GM19468 (cell line): ENCODE data around the gene GRID2IP.
"Not testable (repeated sequence)": the region's sequence is repeated elsewhere in the genome, so short reads cannot be mapped to it uniquely, and the experiment has no call there.

Experiments
- ATAC-seq: cut with Tn5 transposase; IDR thresholded peaks from one replicate; pipeline ENCODE4 v1.9.1; 2021; ENCODE audit warnings: mild to moderate bottlenecking, moderate library complexity, moderate number of reproducible peaks; ENCODE audit not compliant: unreplicated experiment; ENCODE audit errors: extremely low read depth

Gene GRID2IP

DNA sequence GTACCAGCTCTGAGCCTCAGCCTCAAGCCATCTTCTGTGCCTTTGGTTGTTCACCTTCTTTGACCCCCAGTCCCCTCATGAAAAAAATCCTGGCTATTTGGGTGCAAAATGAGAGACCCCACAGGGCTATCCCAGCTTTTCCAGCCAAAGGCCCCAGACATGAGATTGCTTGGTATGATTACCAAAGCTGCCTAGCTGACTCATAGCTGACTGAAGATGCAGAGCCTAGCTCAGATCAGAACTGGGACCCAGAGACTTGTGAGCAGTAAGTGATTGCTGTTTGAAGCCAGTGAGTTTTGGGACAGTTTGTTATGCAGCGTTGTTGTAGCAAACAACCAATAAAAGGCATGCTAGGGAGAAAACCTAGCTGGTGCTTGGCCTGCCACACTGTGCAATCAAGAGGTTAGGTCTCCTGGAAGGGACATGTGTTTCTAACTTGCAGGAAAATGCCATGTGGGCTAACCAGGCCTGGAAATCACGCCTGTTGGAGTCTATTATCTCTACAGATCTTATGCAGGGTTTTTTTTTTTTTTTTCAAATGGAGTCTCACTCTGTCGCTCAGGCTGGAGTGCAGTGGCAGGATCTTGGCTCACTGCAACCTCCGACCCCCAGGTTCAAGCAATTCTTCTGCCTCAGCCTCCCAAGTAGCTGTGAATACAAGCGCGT is 55.5 kb downstream of the GRID2IP start:
- no peak for ATAC-seq

DNA sequence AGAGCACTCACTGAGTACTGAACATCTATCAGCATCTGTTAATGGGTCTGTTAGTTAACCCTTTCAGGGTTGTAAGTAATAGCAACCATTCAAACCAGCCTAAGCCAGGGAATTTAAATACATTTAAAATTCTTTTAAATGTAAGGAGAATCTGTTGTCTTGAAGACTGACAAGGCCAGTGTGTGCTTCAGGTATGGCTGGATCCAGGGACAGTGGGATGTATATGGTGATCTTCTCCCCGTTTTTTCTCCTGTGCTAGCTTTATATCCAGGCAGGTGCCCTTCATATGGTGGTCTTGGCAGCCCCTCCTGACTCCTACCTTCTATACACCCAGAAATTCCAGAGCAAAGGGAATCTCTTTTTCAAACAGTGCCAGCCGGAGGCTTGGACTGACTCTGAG is 56.9 kb downstream of the GRID2IP start:
- no peak for ATAC-seq

DNA sequence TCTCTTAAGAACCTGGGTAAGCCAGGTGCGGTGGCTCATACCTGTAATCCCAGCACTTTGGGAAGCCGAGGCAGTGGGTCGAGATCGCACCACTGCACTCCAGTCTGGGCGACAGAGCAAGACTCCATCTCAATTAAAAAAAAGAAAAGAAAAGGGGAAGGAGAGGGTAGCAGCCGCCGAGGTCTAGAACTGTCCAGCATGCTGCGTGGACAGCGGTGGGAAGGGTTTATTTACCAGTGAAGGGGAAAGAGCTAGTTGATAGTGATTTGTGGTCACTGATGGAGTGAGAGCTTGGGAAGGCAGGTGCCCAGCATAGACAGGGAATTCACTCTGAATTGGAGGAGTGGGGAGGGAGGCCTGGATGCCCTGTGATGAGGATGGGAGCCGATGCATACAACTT is 60.1 kb downstream of the GRID2IP start:
- no peak for ATAC-seq

- ATAC-seq = no peak
Observed at GRCh38 chr7:6489612-6490011, 61.6 kb downstream of the GRID2IP start.

DNA sequence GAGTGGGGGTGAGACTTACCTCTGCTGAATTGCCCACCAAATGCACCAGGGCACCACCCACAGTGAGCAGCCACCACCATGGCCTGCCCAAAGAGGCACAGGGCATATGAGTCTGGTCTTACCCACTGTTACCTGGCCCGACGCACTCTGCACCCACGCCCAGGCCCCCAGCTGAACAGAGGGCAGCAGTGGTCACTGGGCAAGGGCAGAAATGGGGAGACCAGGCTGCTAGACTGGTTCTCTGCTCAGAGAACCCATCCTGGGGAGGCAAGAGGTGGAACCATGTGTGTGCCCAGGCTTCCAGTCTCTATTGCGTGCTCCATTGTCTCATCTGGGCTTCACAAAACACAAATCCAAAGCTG is 64.1 kb downstream of the GRID2IP start:
- no peak for ATAC-seq

GRCh38 chr7:6486438-6487183 is 64.7 kb downstream of the GRID2IP start:
- no peak for ATAC-seq

DNA sequence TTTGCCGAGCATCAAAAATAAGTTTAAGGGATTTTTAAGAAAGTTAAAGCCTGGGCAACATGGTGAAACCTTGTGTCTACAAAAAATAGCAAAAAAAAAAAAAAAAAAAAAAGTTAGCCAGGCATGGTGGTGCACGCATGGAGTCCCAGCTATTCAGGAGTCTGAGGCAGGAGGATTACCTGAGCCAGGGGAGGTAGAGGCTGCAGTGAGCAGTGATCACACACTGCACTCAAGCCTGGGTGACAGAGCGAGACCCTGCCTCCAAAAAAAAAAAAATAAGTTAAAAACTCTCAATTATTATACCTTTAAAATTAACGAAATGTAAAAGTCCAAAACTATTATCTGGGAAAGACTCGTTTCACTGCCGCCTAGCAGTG is 68.5 kb downstream of the GRID2IP start:
- no peak for ATAC-seq

- no peak for ATAC-seq
Observed at GRCh38 chr7:6482307-6482706, 69.0 kb downstream of the GRID2IP start.

GRCh38 chr7:6481445-6481844 is 69.8 kb downstream of the GRID2IP start:
- ATAC-seq = no peak

GRCh38 chr7:6480323-6480660 is 71.0 kb downstream of the GRID2IP start:
- ATAC-seq = no peak

- ATAC-seq = no peak
Observed at GRCh38 chr7:6479067-6479466, 72.2 kb downstream of the GRID2IP start.

- ATAC-seq = no peak
Observed at GRCh38 chr7:6478186-6478585, 73.1 kb downstream of the GRID2IP start.

DNA sequence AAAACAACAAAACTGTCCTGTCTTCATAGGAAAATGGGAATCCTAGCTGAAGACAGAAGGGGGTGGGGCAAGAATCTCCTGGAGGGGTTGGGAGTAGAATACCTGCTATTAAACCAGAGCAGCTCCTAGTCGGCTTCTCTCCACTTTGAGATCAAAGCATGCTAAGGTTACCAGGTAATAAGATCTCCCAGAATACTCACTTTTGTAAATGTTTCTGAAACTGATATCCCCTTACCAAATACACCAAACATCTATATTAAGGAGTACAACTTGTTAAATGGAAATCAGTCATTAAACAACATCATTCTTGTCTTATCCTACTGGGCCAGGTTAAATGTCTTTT is 74.0 kb downstream of the GRID2IP start:
- no peak for ATAC-seq

DNA sequence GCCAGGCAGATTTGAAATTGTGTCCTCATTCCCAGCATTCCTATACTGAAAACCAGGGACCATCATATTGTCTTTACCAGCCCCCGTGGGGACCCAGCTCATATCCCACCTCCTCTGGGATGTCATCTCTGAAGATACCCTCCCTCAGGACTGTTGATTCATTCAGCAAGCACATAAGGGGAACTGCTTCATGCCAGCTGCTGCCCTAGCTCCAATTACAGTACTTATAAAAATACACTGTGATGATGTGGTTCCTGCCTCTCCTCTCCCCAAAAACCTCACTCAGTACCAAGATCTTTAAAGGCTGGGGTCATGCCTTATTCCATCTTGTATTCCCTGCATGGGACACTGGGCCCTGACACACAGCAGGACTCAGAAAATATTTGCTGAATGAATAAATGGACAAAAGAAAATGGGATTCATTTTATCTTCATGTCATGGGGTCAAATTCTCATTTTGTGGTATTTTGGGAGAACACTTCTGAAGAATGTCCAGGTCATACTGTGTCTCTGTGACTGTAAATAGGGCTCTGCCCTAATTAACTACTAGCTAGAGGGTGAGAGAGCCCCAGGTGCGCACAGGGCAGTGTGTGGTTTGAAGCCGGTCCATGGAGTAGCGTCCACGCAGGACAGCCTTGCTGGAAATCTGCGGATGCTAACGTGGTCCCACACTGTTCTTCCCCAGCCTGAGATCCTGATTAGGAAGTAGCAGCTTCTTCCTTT is 74.5 kb downstream of the GRID2IP start:
- ATAC-seq = no peak

DNA sequence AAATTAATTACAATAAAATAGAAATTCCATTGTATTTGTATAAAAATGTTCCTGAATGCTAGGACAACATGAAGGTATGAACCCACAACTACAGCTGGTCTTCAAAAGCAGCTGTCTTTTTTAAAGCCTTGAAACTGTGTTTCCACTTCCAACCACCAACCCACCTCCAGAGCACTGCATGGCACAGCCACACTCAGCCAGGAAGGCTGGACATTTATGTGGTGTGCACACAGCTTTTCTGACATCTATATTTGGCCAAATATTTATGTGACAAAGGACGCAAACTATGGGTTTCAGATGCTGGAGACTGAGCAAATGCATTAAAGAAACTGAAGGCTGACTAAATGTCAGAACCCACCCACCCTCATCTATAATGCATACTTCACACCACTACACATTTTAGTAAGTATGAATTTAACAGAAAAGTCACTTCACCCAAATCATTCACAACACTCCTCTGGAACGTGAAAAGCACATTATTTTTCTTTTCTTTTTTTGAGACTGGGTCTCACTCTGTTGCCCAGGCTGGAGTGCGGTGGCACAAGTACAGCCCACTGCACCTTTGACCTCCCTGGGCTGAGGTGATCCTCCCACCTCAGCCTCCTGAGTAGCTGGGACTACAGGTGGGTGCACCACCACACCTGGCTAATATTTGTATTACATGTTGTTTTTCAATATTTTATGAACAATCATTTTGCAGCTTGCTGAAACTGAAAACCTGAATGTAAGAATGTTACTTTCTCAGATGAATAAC is 75.7 kb downstream of the GRID2IP start:
- no peak for ATAC-seq

DNA sequence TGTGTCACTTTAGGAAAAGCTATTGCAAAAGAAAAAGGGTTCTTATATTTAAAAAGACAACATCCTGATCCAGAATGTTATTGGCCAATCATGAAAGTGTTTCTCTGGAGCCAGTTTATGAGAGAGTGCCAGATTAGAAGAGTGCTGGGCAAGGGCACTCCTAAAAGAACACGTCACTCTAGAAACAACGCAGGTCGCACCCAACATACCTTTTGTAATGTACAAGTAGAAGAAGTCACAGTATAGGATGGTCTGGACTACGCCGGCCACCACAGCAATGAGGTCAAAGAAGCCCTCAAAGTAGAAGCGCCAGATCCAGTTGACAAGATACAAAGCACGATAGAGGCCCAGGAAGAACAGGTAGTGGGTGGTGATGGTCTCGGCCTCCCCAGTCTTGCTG is 85.4 kb downstream of the GRID2IP start:
- no peak for ATAC-seq

- not testable (repeated sequence) for ATAC-seq
Observed at GRCh38 chr7:6463609-6464008, 87.7 kb downstream of the GRID2IP start.

GRCh38 chr7:6461946-6462550 is 89.2 kb downstream of the GRID2IP start:
- ATAC-seq = no peak

- ATAC-seq = no peak
Observed at GRCh38 chr7:6460990-6461584, 90.2 kb downstream of the GRID2IP start.

- ATAC-seq = no peak
Observed at GRCh38 chr7:6460303-6460702, 91.0 kb downstream of the GRID2IP start.
